IPS-20b (cell line): ENCODE measurements around the gene RGS16.

Experiments used
- H3K27ac ChIP-seq: one replicate; pipeline ENCODE4 v1.5.1; 2013; ENCODE audit warnings: low read length
- H3K27me3 ChIP-seq: 2 replicates; pipeline ENCODE4 v1.6.1; 2013; ENCODE audit warnings: mild to moderate bottlenecking, low read length, inconsistent platforms; ENCODE audit not compliant: insufficient read depth
- H3K36me3 ChIP-seq: 2 replicates; pipeline ENCODE4 v1.6.1; 2013; ENCODE audit warnings: low read depth, mild to moderate bottlenecking, inconsistent platforms, low read length, moderate library complexity; ENCODE audit not compliant: insufficient read depth
- H3K4me1 ChIP-seq: 2 replicates; pipeline ENCODE4 v1.6.1; 2013; ENCODE audit warnings: mild to moderate bottlenecking, control low read depth, inconsistent platforms, low read length, moderate library complexity; ENCODE audit not compliant: insufficient read depth
- H3K4me3 ChIP-seq: 2 replicates; pipeline ENCODE4 v1.5.1; 2013; ENCODE audit warnings: mild to moderate bottlenecking, low read length, inconsistent platforms
- H3K9ac ChIP-seq: 2 replicates; pipeline ENCODE4 v1.6.1; 2013; ENCODE audit warnings: low read depth, mild to moderate bottlenecking, inconsistent platforms, low read length, moderate library complexity
- H3K9me3 ChIP-seq: 2 replicates; pipeline ENCODE4 v1.6.1; 2013; ENCODE audit warnings: mild to moderate bottlenecking, low read depth, low read length, inconsistent platforms; ENCODE audit not compliant: insufficient read depth

The RGS16 gene

GRCh38 chr1:182616130-182617013 lies 12.2 kb upstream of the RGS16 start:
- Histone ChIP-seq H3K27me3 (peaks cover 76% of the 10 kb centered on the region), H3K4me1 (peaks cover 51% of the 10 kb centered on the region), H3K9ac (peak overlapping the region; percentile 47; the same call in 1 of the 2 replicates), H3K4me3 (peak overlapping the region; percentile 62), H3K27ac (no peak overlapping the region), H3K9me3 (no peaks in the 10 kb centered on the region), H3K36me3 (no peaks in the 10 kb centered on the region)

DNA sequence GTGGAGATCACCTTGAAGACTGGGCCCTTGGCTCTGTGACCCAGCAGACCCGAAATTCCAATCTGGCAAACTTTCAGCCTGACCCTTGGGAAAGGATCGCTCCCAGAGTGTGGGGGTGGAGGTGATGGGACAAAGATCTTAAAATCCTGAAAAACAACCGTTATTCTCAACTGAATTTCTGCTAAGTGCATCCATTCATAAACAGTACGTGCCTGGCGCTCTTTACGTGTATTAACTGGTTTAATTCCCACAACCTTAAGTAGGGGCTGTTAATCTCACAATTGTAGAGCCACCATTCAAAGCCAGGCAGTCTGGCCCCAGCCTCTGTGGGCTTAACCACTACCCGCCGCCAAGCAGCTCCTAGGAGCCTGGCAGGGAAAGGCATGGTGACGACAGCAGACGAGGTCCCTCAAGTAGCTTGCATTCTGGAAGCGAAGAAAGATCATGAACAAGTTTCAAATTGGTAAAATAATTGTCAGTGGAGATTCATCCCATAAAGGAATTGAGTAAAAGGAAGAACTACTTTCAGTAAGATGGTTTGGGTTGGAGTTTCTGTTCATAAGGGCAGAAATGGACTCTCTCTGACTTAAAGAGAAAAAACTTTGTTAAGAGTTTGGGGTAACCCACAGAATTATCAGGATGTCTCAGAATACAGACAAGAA lies 11.4 kb upstream of the RGS16 start:
- H3K9ac ChIP-seq = peak overlapping the region; percentile 46; the same call in 1 of the 2 replicates
- H3K27ac ChIP-seq = no peak overlapping the region
- peaks cover 83% of the 10 kb centered on the region for H3K27me3 ChIP-seq
- H3K9me3 ChIP-seq = no peaks in the 10 kb centered on the region
- no peaks in the 10 kb centered on the region for H3K36me3 ChIP-seq
- H3K4me1 ChIP-seq = peaks cover 54% of the 10 kb centered on the region
- H3K4me3 ChIP-seq = peak overlapping the region; percentile 62

GRCh38 chr1:182614796-182615454 lies 10.7 kb upstream of the RGS16 start:
- Histone ChIP-seq H3K27me3 (peaks cover 88% of the 10 kb centered on the region), H3K36me3 (no peaks in the 10 kb centered on the region), H3K9ac (peak overlapping the region; percentile 46; the same call in 1 of the 2 replicates), H3K4me3 (peak overlapping the region; percentile 62), H3K4me1 (peaks cover 54% of the 10 kb centered on the region), H3K27ac (no peak overlapping the region), H3K9me3 (no peaks in the 10 kb centered on the region)

- Histone ChIP-seq H3K4me3 (no peak overlapping the region), H3K27me3 (peaks cover 86% of the 10 kb centered on the region), H3K9ac (no peak overlapping the region), H3K27ac (no peak overlapping the region), H3K9me3 (no peaks in the 10 kb centered on the region), H3K36me3 (no peaks in the 10 kb centered on the region), H3K4me1 (peaks cover 30% of the 10 kb centered on the region; the same call in 1 of the 2 replicates)
These were observed 7.6 kb upstream of the RGS16 start for GRCh38 chr1:182611787-182612186.

GRCh38 chr1:182611326-182611725 lies 7.1 kb upstream of the RGS16 start:
- Histone ChIP-seq H3K27ac (no peak overlapping the region), H3K9me3 (no peaks in the 10 kb centered on the region), H3K4me1 (peaks cover 26% of the 10 kb centered on the region; the same call in 1 of the 2 replicates), H3K27me3 (peaks cover 86% of the 10 kb centered on the region), H3K4me3 (no peak overlapping the region), H3K36me3 (no peaks in the 10 kb centered on the region), H3K9ac (no peak overlapping the region)

DNA sequence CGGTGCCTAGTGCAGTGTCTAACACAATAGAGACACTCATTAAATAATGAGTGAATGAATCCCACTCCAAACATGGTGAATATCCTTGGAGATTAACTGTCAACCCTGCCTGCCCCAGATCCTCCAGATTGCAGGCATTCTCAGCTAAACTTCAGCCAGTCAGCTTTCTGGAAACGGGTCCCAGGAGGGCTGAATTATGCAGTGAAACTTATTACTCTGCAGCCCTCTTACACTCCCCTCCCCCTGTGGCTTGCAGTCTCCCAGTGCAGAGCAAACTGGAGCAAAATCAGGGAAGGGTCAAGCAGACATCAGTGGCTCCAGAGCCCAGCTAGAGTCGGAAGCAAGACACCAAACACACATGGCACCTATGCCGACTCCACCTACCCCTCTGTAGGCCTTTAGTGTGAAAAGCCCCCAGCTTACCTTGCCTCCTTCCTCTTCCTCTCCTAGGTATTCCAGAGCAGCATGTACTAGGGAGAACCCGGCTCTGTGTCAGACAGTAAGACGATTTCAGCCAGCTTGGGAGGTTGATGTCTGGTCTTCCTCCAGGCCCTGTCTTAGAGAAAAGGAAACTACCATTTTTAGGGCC lies 6.5 kb upstream of the RGS16 start:
- Histone ChIP-seq H3K27ac (no peak overlapping the region), H3K4me3 (no peak overlapping the region)

DNA sequence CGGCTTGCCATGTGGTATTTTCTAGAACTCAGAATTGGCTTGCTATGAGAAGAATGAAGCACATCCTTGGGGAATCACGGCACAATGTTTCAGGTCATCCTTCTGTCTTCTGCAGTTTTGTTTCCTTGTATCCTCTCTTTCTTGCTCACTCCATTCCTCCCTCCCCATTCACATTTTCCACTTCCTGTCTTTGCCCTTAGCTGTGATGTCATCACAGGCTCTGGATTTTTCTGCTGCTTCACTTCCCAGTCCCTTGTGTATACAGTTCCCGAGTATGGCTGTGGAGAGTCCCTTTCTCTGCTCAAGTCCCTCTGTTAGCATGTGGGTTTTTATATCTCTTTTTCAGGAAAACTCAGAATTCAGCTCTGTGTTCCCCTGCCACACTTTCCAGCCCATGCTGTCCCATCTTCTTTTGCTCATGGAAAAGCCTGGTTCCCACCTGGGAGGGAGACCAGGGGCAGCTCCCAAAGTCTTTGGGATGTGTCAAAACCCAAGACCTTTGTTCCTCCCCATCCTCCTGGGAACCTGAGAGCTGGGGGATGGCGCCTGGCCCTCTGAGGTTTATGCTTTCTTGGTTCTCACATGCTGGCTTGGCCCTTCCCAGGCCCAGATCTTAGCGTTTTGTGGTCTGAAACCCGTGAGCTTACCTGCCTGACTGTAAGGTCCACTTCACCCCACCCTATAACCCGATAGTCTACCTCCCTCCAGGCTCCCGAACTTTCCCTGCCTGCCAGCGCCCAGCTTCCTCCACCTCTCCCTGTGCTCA lies 4.8 kb upstream of the RGS16 start:
- no peak overlapping the region for H3K27ac ChIP-seq
- no peak overlapping the region for H3K9ac ChIP-seq

More for the DNA sequence above, 6.5 kb upstream of the RGS16 start:
- H3K27me3 ChIP-seq = peaks cover 85% of the 10 kb centered on the region
- H3K9me3 ChIP-seq = no peaks in the 10 kb centered on the region
- no peaks in the 10 kb centered on the region for H3K36me3 ChIP-seq
- H3K9ac ChIP-seq = no peak overlapping the region
- H3K4me1 ChIP-seq = peaks cover 23% of the 10 kb centered on the region; the same call in 1 of the 2 replicates

DNA sequence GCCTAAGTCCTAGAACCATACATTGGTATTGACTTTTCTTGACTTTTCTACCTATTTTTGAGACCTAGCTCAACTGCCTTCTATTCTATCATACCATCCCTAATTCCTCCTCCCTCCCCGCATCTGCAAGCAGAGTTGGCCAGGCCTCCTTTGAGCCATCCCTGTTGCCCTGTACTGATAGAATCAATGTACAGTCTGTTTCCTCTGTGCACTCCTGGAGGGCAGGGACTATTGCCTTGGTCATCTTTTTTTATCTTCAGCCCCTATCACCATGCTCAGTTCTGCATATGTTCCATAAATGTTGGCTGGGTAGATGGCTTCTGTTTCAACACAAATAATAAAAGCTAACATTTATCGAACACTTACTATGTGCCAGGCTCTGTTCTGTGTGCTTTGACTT lies 4.0 kb upstream of the RGS16 start:
- no peaks in the 10 kb centered on the region for H3K9me3 ChIP-seq
- H3K9ac ChIP-seq = no peak overlapping the region
- no peaks in the 10 kb centered on the region for H3K36me3 ChIP-seq
- peaks cover 84% of the 10 kb centered on the region for H3K27me3 ChIP-seq
- H3K4me3 ChIP-seq = no peak overlapping the region
- peaks cover 20% of the 10 kb centered on the region; the same call in 1 of the 2 replicates for H3K4me1 ChIP-seq
- H3K27ac ChIP-seq = no peak overlapping the region

More for the DNA sequence above, 4.8 kb upstream of the RGS16 start:
- peaks cover 20% of the 10 kb centered on the region; the same call in 1 of the 2 replicates for H3K4me1 ChIP-seq
- no peaks in the 10 kb centered on the region for H3K9me3 ChIP-seq
- H3K36me3 ChIP-seq = no peaks in the 10 kb centered on the region
- H3K4me3 ChIP-seq = no peak overlapping the region
- peaks cover 84% of the 10 kb centered on the region for H3K27me3 ChIP-seq

DNA sequence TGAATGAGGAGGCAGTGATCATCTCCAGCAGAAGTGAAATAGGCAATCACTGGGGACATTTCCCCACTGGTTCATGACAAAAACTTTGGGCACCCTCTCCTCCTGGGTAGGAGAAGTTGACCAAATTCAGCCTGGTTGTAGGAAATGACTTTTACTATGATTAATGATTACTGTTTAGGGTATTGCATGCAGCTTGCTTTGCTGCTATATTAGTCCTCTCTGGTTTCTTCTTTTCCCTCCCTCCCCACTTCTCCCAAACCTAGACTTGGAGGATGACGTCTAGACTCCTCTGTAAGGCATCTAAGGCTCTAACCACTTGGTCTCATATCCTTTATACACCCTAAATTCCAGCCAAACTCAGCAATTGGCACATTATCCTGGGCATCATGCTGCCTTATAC lies 3.4 kb upstream of the RGS16 start:
- Histone ChIP-seq H3K27ac (no peak overlapping the region), H3K27me3 (peaks cover 84% of the 10 kb centered on the region), H3K36me3 (no peaks in the 10 kb centered on the region), H3K4me3 (no peak overlapping the region), H3K9me3 (no peaks in the 10 kb centered on the region), H3K4me1 (peaks cover 19% of the 10 kb centered on the region; the same call in 1 of the 2 replicates), H3K9ac (no peak overlapping the region)

- Histone ChIP-seq H3K9me3 (no peaks in the 10 kb centered on the region), H3K4me1 (peaks cover 8% of the 10 kb centered on the region; the same call in 1 of the 2 replicates), H3K4me3 (peak overlapping the region; percentile 70; the same call in 1 of the 2 replicates), H3K9ac (peak overlapping the region; percentile 55; the same call in 1 of the 2 replicates), H3K36me3 (peaks cover 23% of the 10 kb centered on the region; the same call in 1 of the 2 replicates), H3K27me3 (peaks cover 54% of the 10 kb centered on the region), H3K27ac (no peak overlapping the region)
These were observed 479 bp downstream of the RGS16 start for GRCh38 chr1:182603646-182604174.
